ENCODE measurements around the gene IFNAR1. TPM values are rescaled to one million over a fixed set of nuclear protein-coding genes. Genes with fewer than 3 reads are reported as not detected.
"Not testable (repeated sequence)": the region's sequence is repeated elsewhere in the genome, so short reads cannot be mapped to it uniquely, and the experiment has no call there.

Gene IFNAR1
- total and polyA plus RNA-seq, 2 experiments from 2014 or later = 14.0 to 18.7 TPM

- DNase-seq (ENCODE audit: low spot score) = peak; percentile 92
- no peaks in the 10 kb centered on the region for H3K27me3 Mint-ChIP-seq (ENCODE audit: insufficient read depth, low read depth, poor library complexity)
These were observed 37.3 kb downstream of the IFNAR1 start for GRCh38 chr21:33362044-33362555.

DNA sequence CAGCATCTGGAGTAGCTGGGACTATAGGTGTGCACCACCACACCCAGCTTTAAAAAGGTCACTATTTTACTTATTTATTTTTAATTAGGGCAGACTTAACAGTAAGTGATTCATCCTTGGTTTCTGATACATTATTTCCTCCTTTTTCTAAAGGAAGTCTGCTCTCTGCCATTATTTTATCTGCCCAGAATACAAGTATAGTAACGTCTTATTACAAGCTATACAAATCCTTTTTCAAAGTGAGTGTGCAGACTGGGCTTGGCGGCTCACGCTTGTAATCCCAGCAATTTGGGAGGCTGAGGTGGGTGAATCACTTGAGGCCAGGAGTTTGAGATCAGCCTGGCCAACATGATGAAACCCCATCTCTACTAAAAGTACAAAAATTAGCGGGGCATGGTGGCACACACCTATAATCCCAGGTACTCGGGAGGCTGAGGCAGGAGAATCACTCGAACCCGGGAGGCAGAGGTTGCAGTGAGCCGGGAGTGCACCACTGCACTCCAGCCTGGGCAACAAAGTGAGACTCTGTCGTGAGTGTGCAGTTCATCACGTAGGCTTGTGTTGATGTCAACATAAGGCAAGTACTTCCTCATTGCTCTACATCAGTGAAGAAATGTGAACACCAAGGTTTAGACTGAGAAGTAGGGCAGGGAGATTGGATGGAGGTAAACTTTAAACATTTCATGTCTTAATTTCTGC is 39.3 kb downstream of the IFNAR1 start:
- H3K9me3 Mint-ChIP-seq = peaks cover 45% of the 10 kb centered on the region
- H3K4me1 Mint-ChIP-seq = peaks cover 15% of the 10 kb centered on the region
- not testable (repeated sequence) for H3K4me3 Mint-ChIP-seq; H3K79me2 ChIP-seq (replicated peaks; ENCODE audit: insufficient read depth); H3K4me2 ChIP-seq; H3K9me2 ChIP-seq (ENCODE audit: insufficient read depth); H3K4me1 ChIP-seq (ENCODE audit: insufficient read depth); ATAC-seq; H3K27me3 Mint-ChIP-seq (ENCODE audit: insufficient read depth, low read depth, poor library complexity); H3K27ac Mint-ChIP-seq; H3K27me3 ChIP-seq (ENCODE audit: insufficient read depth); DNase-seq (ENCODE audit: low spot score); H2AFZ ChIP-seq; H4K20me1 ChIP-seq (replicated peaks; ENCODE audit: insufficient read depth); H3K27ac ChIP-seq (ENCODE audit: low read depth); H3K4me3 ChIP-seq; H3F3A ChIP-seq (replicated peaks; ENCODE audit: low read depth)
- H3K36me3 ChIP-seq (ENCODE audit: insufficient read depth) = peaks cover 24% of the 10 kb centered on the region
- H3K36me3 Mint-ChIP-seq (ENCODE audit: low read depth) = peaks cover 33% of the 10 kb centered on the region

More at GRCh38 chr21:33362044-33362555, 37.3 kb downstream of the IFNAR1 start:
- Histone ChIP-seq H3K4me2 (peak overlapping the region; percentile 48), H3K27me3 (ENCODE audit: insufficient read depth) (no peaks in the 10 kb centered on the region), H3F3A (replicated peaks; ENCODE audit: low read depth) (no peaks in the 10 kb centered on the region; the same call in 1 of the 2 replicates), H3K4me3 (peak overlapping the region; percentile 34), H2AFZ (no peak overlapping the region), H3K9me2 (ENCODE audit: insufficient read depth) (no peaks in the 10 kb centered on the region), H4K20me1 (replicated peaks; ENCODE audit: insufficient read depth) (no peaks in the 10 kb centered on the region), H3K79me2 (replicated peaks; ENCODE audit: insufficient read depth) (no peaks in the 10 kb centered on the region), H3K4me1 (ENCODE audit: insufficient read depth) (peaks cover 6% of the 10 kb centered on the region; the same call in 1 of the 2 replicates), H3K27ac (ENCODE audit: low read depth) (peak overlapping the region; percentile 58; the same call in 1 of the 2 replicates), H3K36me3 (ENCODE audit: insufficient read depth) (peaks cover 7% of the 10 kb centered on the region)
- peaks cover 15% of the 10 kb centered on the region for H3K4me1 Mint-ChIP-seq
- TF ChIP-seq CTCF (conservative IDR thresholded peaks at IDR 0.05; ENCODE audit: low read depth in 2 of 2) = 0 out of 4 replicates have a peak, but pooled peaks of 1 of the 2 experiments have one; percentile 10
- no peak for TF ChIP-seq ZNF331 (CRISPR knock-in tag; IDR thresholded peaks at IDR 0.05; ENCODE audit: low read depth)
- TF ChIP-seq ETS1 (IDR thresholded peaks at IDR 0.05) = 0 out of 2 replicates have a peak, but pooled peaks have one; percentile 19
- TF ChIP-seq JUNB (IDR thresholded peaks at IDR 0.05; ENCODE audit: unreplicated experiment) = no peak
- TF ChIP-seq POLR2AphosphoS5 (IDR thresholded peaks at IDR 0.05; ENCODE audit: low read depth) = peak; percentile 93
- H3K9me3 Mint-ChIP-seq = peaks cover 26% of the 10 kb centered on the region
- H3K36me3 Mint-ChIP-seq (ENCODE audit: low read depth) = peaks cover 16% of the 10 kb centered on the region
- H3K27ac Mint-ChIP-seq = peak overlapping the region; percentile 78
- peak; percentile 92 for ATAC-seq
- peak overlapping the region; percentile 58 for H3K4me3 Mint-ChIP-seq

- ATAC-seq (no peak), DNase-seq (ENCODE audit: low spot score) (no peak)
- Histone ChIP-seq H3F3A (replicated peaks; ENCODE audit: low read depth) (no peaks in the 10 kb centered on the region; the same call in 1 of the 2 replicates), H3K9me2 (ENCODE audit: insufficient read depth) (no peaks in the 10 kb centered on the region), H3K36me3 (ENCODE audit: insufficient read depth) (peaks cover 25% of the 10 kb centered on the region), H3K27ac (ENCODE audit: low read depth) (no peak overlapping the region), H3K4me2 (no peak overlapping the region), H3K27me3 (ENCODE audit: insufficient read depth) (no peaks in the 10 kb centered on the region), H3K79me2 (replicated peaks; ENCODE audit: insufficient read depth) (no peaks in the 10 kb centered on the region), H3K4me3 (no peak overlapping the region), H2AFZ (no peak overlapping the region), H4K20me1 (replicated peaks; ENCODE audit: insufficient read depth) (no peaks in the 10 kb centered on the region), H3K4me1 (ENCODE audit: insufficient read depth) (peaks cover 6% of the 10 kb centered on the region; the same call in 1 of the 2 replicates)
- no peak overlapping the region for H3K4me3 Mint-ChIP-seq
- peaks cover 15% of the 10 kb centered on the region for H3K4me1 Mint-ChIP-seq
- H3K9me3 Mint-ChIP-seq = peaks cover 53% of the 10 kb centered on the region
- H3K27ac Mint-ChIP-seq = no peak overlapping the region
- H3K36me3 Mint-ChIP-seq (ENCODE audit: low read depth) = peaks cover 40% of the 10 kb centered on the region
- H3K27me3 Mint-ChIP-seq (ENCODE audit: insufficient read depth, low read depth, poor library complexity) = peaks cover 7% of the 10 kb centered on the region
- no peak for TF ChIP-seq CTCF (conservative IDR thresholded peaks at IDR 0.05; ENCODE audit: low read depth in 2 of 2)
- TF ChIP-seq NANOG (IDR thresholded peaks at IDR 0.05; ENCODE audit: borderline replicate concordance) = no peak
These were observed 40.1 kb downstream of the IFNAR1 start for GRCh38 chr21:33364830-33365229.
